Common myeloid progenitor, CD34-positive (primary cell): ENCODE measurements around the gene ABCF3.

ENCODE experiments used
- CTCF ChIA-PET: fragments of 350-600 bp; sonication (Branson Sonifier 250); formaldehyde crosslinking; loops from one replicate; lab custom pipeline; 2021; ENCODE audit warnings: antibody characterized with exemption; lab: Charles Lee
- POLR2A ChIA-PET: fragments of 350-600 bp; sonication (Branson Sonifier 250); formaldehyde crosslinking; loops from one replicate; lab custom pipeline; 2021; ENCODE audit warnings: antibody characterized with exemption; lab: Charles Lee
- DNase-seq, 3 donors: peaks; one replicate each; pipeline versions ENCODE4 v3.0.0 to v3.0.0-alpha.2; 2013
- H3K27ac ChIP-seq, 2 experiments: 1 replicate in 1 of 2; 2 replicates in 1 of 2; pipeline ENCODE4 v1.7.0; 2013; ENCODE audit warnings: inconsistent platforms in 2 of 2, low read length in 2 of 2, mild to moderate bottlenecking in 2 of 2, low read depth in 1 of 2, moderate library complexity in 1 of 2; ENCODE audit not compliant: severe bottlenecking in 2 of 2, insufficient read depth in 1 of 2, poor library complexity in 1 of 2
- H3K27me3 ChIP-seq, 5 experiments: replicated peaks in 2 of 5; 1 replicate in 3 of 5; 2 replicates in 2 of 5; pipeline versions ENCODE4 v1.6.1 to v1.7.0; 2013; ENCODE audit warnings: low read length in 4 of 5, mild to moderate bottlenecking in 2 of 5, moderate library complexity in 2 of 5, inconsistent platforms in 1 of 5; ENCODE audit not compliant: insufficient read depth in 5 of 5, control insufficient read depth in 4 of 5
- H3K36me3 ChIP-seq, 4 experiments: 1 replicate in 2 of 4; 2 replicates in 2 of 4; pipeline versions ENCODE4 v1.6.1 to v1.7.0; 2013; ENCODE audit warnings: low read length in 3 of 4, control low read depth in 1 of 4, mild to moderate bottlenecking in 1 of 4; ENCODE audit not compliant: control insufficient read depth in 4 of 4, insufficient read depth in 4 of 4
- H3K4me1 ChIP-seq, 4 experiments: 1 replicate in 3 of 4; 2 replicates in 1 of 4; pipeline versions ENCODE4 v1.6.1 to v1.7.1; 2013; ENCODE audit warnings: low read length in 3 of 4, mild to moderate bottlenecking in 3 of 4, control low read depth in 1 of 4, inconsistent platforms in 1 of 4, moderate library complexity in 1 of 4; ENCODE audit not compliant: control insufficient read depth in 4 of 4, insufficient read depth in 4 of 4; ENCODE audit errors: control extremely low read depth in 1 of 4
- H3K4me3 ChIP-seq, 7 experiments: 1 replicate in 4 of 7; 2 replicates in 3 of 7; pipeline versions ENCODE4 v1.5.1 to v1.7.0; 2013; ENCODE audit warnings: mild to moderate bottlenecking in 7 of 7, low read length in 6 of 7, moderate library complexity in 6 of 7, inconsistent platforms in 2 of 7, low read depth in 2 of 7, control low read depth in 1 of 7; ENCODE audit not compliant: insufficient read depth in 4 of 7, control insufficient read depth in 1 of 7; ENCODE audit errors: extremely low read depth in 1 of 7
- H3K9me3 ChIP-seq, 5 experiments: 1 replicate in 4 of 5; 2 replicates in 1 of 5; pipeline versions ENCODE4 v1.6.1 to v1.7.1; 2013; ENCODE audit warnings: low read length in 4 of 5, mild to moderate bottlenecking in 2 of 5, inconsistent platforms in 1 of 5, low read depth in 1 of 5, moderate library complexity in 1 of 5; ENCODE audit not compliant: control insufficient read depth in 4 of 5, insufficient read depth in 2 of 5; ENCODE audit errors: control extremely low read depth in 1 of 5
- WGBS: methylation state at CpG from one replicate; pipeline ENCODE4 v1.1.5; 2013; ENCODE audit not compliant: insufficient coverage; 5-methylcytosine and 5-hydroxymethylcytosine counted together

The ABCF3 gene

GRCh38 chr3:184166671-184167070, 19.3 kb upstream of the ABCF3 start:
- Histone ChIP-seq H3K27ac (no peak overlapping the region), H3K9me3 (no peaks in the 10 kb centered on the region), H3K27me3 (no peaks in the 10 kb centered on the region), H3K4me3 (no peak overlapping the region), H3K4me1 (no peaks in the 10 kb centered on the region), H3K36me3 (peaks cover 26 to 87% (median 61%) of the 10 kb centered on the region in 4 experiments)
- WGBS, result 100% methylated on average over 1 of the region's 6 CpGs
- POLR2A ChIA-PET, result no interaction called here
- CTCF ChIA-PET, result no interaction called here
- DNase-seq, result no peak

GRCh38 chr3:184167786-184168185, 18.2 kb upstream of the ABCF3 start:
- Histone ChIP-seq H3K4me3 (no peak overlapping the region), H3K4me1 (no peaks in the 10 kb centered on the region), H3K27me3 (no peaks in the 10 kb centered on the region), H3K36me3 (peaks cover 28 to 90% (median 67%) of the 10 kb centered on the region in 4 experiments), H3K9me3 (no peaks in the 10 kb centered on the region), H3K27ac (no peak overlapping the region)
- DNase-seq, result no peak
- POLR2A ChIA-PET, result no interaction called here
- CTCF ChIA-PET, result no interaction called here
- 98% methylated on average over 8 of the region's 8 CpGs for WGBS

GRCh38 chr3:184168363-184169120, 17.5 kb upstream of the ABCF3 start:
- CTCF ChIA-PET, result interaction anchor here (2.9 kb wide), 1 partner anchor 8 kb away, joined by 9 read pairs; no protein-coding TSS in a partner anchor
- no peaks in the 10 kb centered on the region for H3K9me3 ChIP-seq
- H3K27ac ChIP-seq, result no peak overlapping the region
- H3K4me3 ChIP-seq, result no peak overlapping the region
- no peaks in the 10 kb centered on the region for H3K27me3 ChIP-seq
- no peak for DNase-seq
- peaks cover 28 to 85% (median 66%) of the 10 kb centered on the region in 4 experiments for H3K36me3 ChIP-seq
- POLR2A ChIA-PET, result no interaction called here
- WGBS, result 95% methylated on average over 4 of the region's 9 CpGs
- H3K4me1 ChIP-seq, result no peaks in the 10 kb centered on the region

GRCh38 chr3:184169896-184170875, 15.8 kb upstream of the ABCF3 start:
- Histone ChIP-seq H3K9me3 (no peaks in the 10 kb centered on the region), H3K27me3 (no peaks in the 10 kb centered on the region), H3K4me1 (peaks cover 0 to 4% (median under 1%) of the 10 kb centered on the region in 4 experiments), H3K4me3 (no peak overlapping the region), H3K36me3 (peaks cover 24 to 69% (median 53%) of the 10 kb centered on the region in 4 experiments), H3K27ac (no peak overlapping the region)
- CTCF ChIA-PET, result interaction anchor here (2.9 kb wide), 1 partner anchor 10 kb away, joined by 9 read pairs; no protein-coding TSS in a partner anchor
- POLR2A ChIA-PET, result interaction anchor here (0.6 kb wide), 1 partner anchor 24 kb away, joined by 3 read pairs; no protein-coding TSS in a partner anchor
- 98% methylated on average over 51 of the region's 66 CpGs for WGBS
- no peak for DNase-seq

GRCh38 chr3:184171562-184171961, 14.4 kb upstream of the ABCF3 start:
- no peak overlapping the region for H3K4me3 ChIP-seq
- no peak for DNase-seq
- WGBS, result 98% methylated on average over 5 of the region's 9 CpGs
- H3K27ac ChIP-seq, result no peak overlapping the region
- H3K4me1 ChIP-seq, result peaks cover 2 to 17% (median 15%) of the 10 kb centered on the region in 4 experiments
- H3K36me3 ChIP-seq, result peaks cover 15 to 56% (median 39%) of the 10 kb centered on the region in 4 experiments
- CTCF ChIA-PET, result interaction anchor here (1.0 to 2.9 kb wide), 3 partner anchors 11 to 27 kb away, joined by 4 to 9 read pairs (median 4); no protein-coding TSS in a partner anchor
- no peaks in the 10 kb centered on the region for H3K27me3 ChIP-seq
- no peaks in the 10 kb centered on the region for H3K9me3 ChIP-seq
- POLR2A ChIA-PET, result no interaction called here

- no peak overlapping the region for H3K4me3 ChIP-seq
- 99% methylated on average over 5 of the region's 5 CpGs for WGBS
- no peak overlapping the region for H3K27ac ChIP-seq
- ChIA-PET CTCF (interaction anchor here (0.6 to 1.7 kb wide), 9 partner anchors 9 to 325 kb away, joined by 3 to 7 read pairs (median 3); no protein-coding TSS in a partner anchor), POLR2A (no interaction called here)
- peaks cover 8 to 56% (median 34%) of the 10 kb centered on the region in 4 experiments for H3K36me3 ChIP-seq
- H3K9me3 ChIP-seq, result no peaks in the 10 kb centered on the region
- peaks cover 2 to 20% (median 20%) of the 10 kb centered on the region in 4 experiments for H3K4me1 ChIP-seq
- no peak for DNase-seq
- H3K27me3 ChIP-seq, result no peaks in the 10 kb centered on the region
Observed at GRCh38 chr3:184172681-184173373, 13.2 kb upstream of the ABCF3 start.
